Endothelial cell of umbilical vein (primary cell): ENCODE data around the gene CMIP. TPM values are rescaled to one million over a fixed set of nuclear protein-coding genes. Genes with fewer than 3 reads are reported as not detected.
A peak's percentile ranks its signal among the peaks of the same experiment; 100 is the strongest.

Experiments
- BruUV-seq: library from RNA; stranded (reverse); fragments of 400-500 nt; replicated peaks from 2 replicates; lab custom pipeline; 2021; lab: Mats Ljungman, UMichigan
- CTCF ChIA-PET: fragments of 300-600, 350-600 bp; sonication (Branson Sonifier 250); formaldehyde crosslinking; loops from one replicate; lab custom pipeline; 2021; ENCODE audit warnings: antibody characterized with exemption, inconsistent platforms; lab: Charles Lee
- POLR2A ChIA-PET: fragments of 300-600, 350-600 bp; sonication (Branson Sonifier 250); formaldehyde crosslinking; loops from one replicate; lab custom pipeline; 2021; ENCODE audit warnings: antibody characterized with exemption, inconsistent platforms; lab: Charles Lee
- DNase-seq: peaks from one replicate; pipeline ENCODE4 v3.0.0-alpha.2; 2011; ENCODE audit warnings: low read depth, low spot score
- FAIRE-seq: peaks from 2 replicates; lab custom pipeline; 2011; peaks lifted over from hg19 to GRCh38; lab: Jason Lieb, UNC
- H2AFZ ChIP-seq: 2 replicates; pipeline ENCODE4 v1.6.0; 2012; ENCODE audit warnings: low read depth, low read length, control low read depth, inconsistent platforms
- H3K27ac ChIP-seq: 2 replicates; pipeline ENCODE4 v1.5.1; 2011; ENCODE audit warnings: low read depth, mild to moderate bottlenecking, control low read depth, low read length, moderate library complexity; ENCODE audit not compliant: insufficient read depth
- H3K27me3 ChIP-seq, 2 experiments: 2 replicates each; pipeline versions ENCODE4 v1.6.0 to v1.6.1; 2011; ENCODE audit warnings: low read length in 2 of 2, mixed read lengths in 1 of 2; ENCODE audit not compliant: control insufficient read depth in 2 of 2, insufficient read depth in 2 of 2
- H3K36me3 ChIP-seq, 2 experiments: 2 replicates in 1 of 2; 3 replicates in 1 of 2; pipeline ENCODE4 v1.5.1; 2011; ENCODE audit warnings: low read length in 2 of 2, mild to moderate bottlenecking in 1 of 2, moderate library complexity in 1 of 2; ENCODE audit not compliant: control insufficient read depth in 2 of 2, insufficient read depth in 2 of 2; ENCODE audit errors: extremely low read depth in 1 of 2
- H3K4me1 ChIP-seq: 3 replicates; pipeline ENCODE4 v1.5.1; 2011; ENCODE audit warnings: mild to moderate bottlenecking, low read length; ENCODE audit not compliant: control insufficient read depth, insufficient read depth; ENCODE audit errors: extremely low read depth
- H3K4me2 ChIP-seq: 2 replicates; pipeline ENCODE4 v1.6.1; 2011; ENCODE audit warnings: low read length, control low read depth, mixed read lengths; ENCODE audit not compliant: insufficient read depth
- H3K4me3 ChIP-seq, 3 experiments: fragments of 200-600 bp in 1 of 3; sonication (generic), shearing (Covaris generic) in 1 of 3; replicated peaks in 1 of 3; 2 replicates each; pipeline ENCODE4 v1.5.1; 2011 to 2016; ENCODE audit warnings: control low read depth in 3 of 3, low read length in 3 of 3, mild to moderate bottlenecking in 2 of 3, inconsistent platforms in 1 of 3, low read depth in 1 of 3, moderate library complexity in 1 of 3; ENCODE audit not compliant: insufficient read depth in 1 of 3
- H3K79me2 ChIP-seq: 2 replicates; pipeline ENCODE4 v1.6.0; 2012; ENCODE audit warnings: low read length, inconsistent platforms; ENCODE audit not compliant: control insufficient read depth, insufficient read depth
- H3K9ac ChIP-seq: replicated peaks from 2 replicates; pipeline ENCODE3; 2011; ENCODE audit warnings: low read length, control low read depth; ENCODE audit not compliant: insufficient read depth; ENCODE audit errors: extremely low read depth
- H3K9me1 ChIP-seq: replicated peaks from 3 replicates; pipeline ENCODE4 v1.6.0; 2011; ENCODE audit warnings: mild to moderate bottlenecking, low read length; ENCODE audit not compliant: control insufficient read depth, insufficient read depth; ENCODE audit errors: extremely low read depth
- H3K9me3 ChIP-seq: replicated peaks from 2 replicates; pipeline ENCODE4 v1.5.1; 2012; ENCODE audit warnings: low read length, inconsistent platforms; ENCODE audit not compliant: control insufficient read depth, insufficient read depth
- H4K20me1 ChIP-seq: replicated peaks from 2 replicates; pipeline ENCODE3; 2011; ENCODE audit warnings: mild to moderate bottlenecking, low read length; ENCODE audit not compliant: control insufficient read depth, insufficient read depth; ENCODE audit errors: extremely low read depth
- CTCF ChIP-seq, 2 donors: IDR thresholded peaks; 1 replicate in 1 of 2; 2 replicates in 1 of 2; pipeline ENCODE4 v1.5.1; 2011; ENCODE audit warnings: low read length in 2 of 2, mild to moderate bottlenecking in 2 of 2, moderate library complexity in 2 of 2, control low read depth in 1 of 2, inconsistent platforms in 1 of 2, low read depth in 1 of 2; ENCODE audit not compliant: insufficient read depth in 1 of 2; ENCODE audit errors: extremely low read depth in 1 of 2
- EZH2 ChIP-seq: IDR thresholded peaks from 2 replicates; pipeline ENCODE4 v1.6.1; 2012; ENCODE audit warnings: borderline replicate concordance, low read depth, mild to moderate bottlenecking, moderate library complexity, low read length, inconsistent platforms; ENCODE audit not compliant: severe bottlenecking
- FOS ChIP-seq: IDR thresholded peaks from 2 replicates; pipeline ENCODE4 v1.6.1; 2011; ENCODE audit warnings: mild to moderate bottlenecking, low read length, moderate library complexity, borderline replicate concordance; ENCODE audit not compliant: insufficient read depth
- GATA2 ChIP-seq: IDR thresholded peaks from 2 replicates; pipeline ENCODE4 v1.7.0; 2011; ENCODE audit warnings: low read depth, mild to moderate bottlenecking, moderate library complexity, mixed read lengths, low read length; ENCODE audit not compliant: insufficient read length, insufficient read depth
- JUN ChIP-seq: IDR thresholded peaks from 2 replicates; pipeline ENCODE4 v1.6.1; 2011; ENCODE audit warnings: borderline replicate concordance, low read depth; ENCODE audit not compliant: insufficient read length, insufficient read depth
- MAX ChIP-seq: IDR thresholded peaks from 2 replicates; pipeline ENCODE4 v1.6.1; 2011; ENCODE audit not compliant: insufficient read depth, insufficient read length
- MYC ChIP-seq: IDR thresholded peaks from one replicate; pipeline ENCODE4 v1.6.1; 2011; ENCODE audit warnings: mild to moderate bottlenecking, low read depth, low read length
- POLR2A ChIP-seq: IDR thresholded peaks from 2 replicates; pipeline ENCODE4 v1.6.1; 2012; ENCODE audit warnings: low read depth, mild to moderate bottlenecking, control low read depth, low read length
- POLR2AphosphoS5 ChIP-seq: IDR thresholded peaks from 2 replicates; pipeline ENCODE4 v1.6.1; 2012; ENCODE audit warnings: low read depth, mild to moderate bottlenecking, control low read depth, low read length, moderate library complexity; ENCODE audit not compliant: insufficient read depth
- dilution Hi-C: fragments of 300-500 bp; cut with MboI; formaldehyde crosslinking; loops from one replicate; pipeline ENCODE4 v1.15.0; 2019; ENCODE audit warnings: low sequenced_read_pairs; ENCODE audit not compliant: extremely low pct_ligation_motif_present
- intact Hi-C: fragments of 100-400 bp; cut with micrococcal nuclease; formaldehyde crosslinking; loops from one replicate; pipeline ENCODE4 v1.10.0; 2022
- polyA plus RNA-seq, 4 experiments: library from polyadenylated mRNA; depleted of rRNA in 3 of 4; stranded (reverse) in 3 of 4; unstranded in 1 of 4; fragments of >200 nt; gene quantifications; 2 replicates each; pipeline versions ENCODE4 v1.2.1 to v1.2.3, GENCODE V29; 2011 to 2012; ENCODE audit warnings: missing spikeins in 1 of 4
- total RNA-seq: library from RNA; stranded (reverse); gene quantifications from 2 replicates; pipeline ENCODE4 v1.2.3, GENCODE V29; 2021

CMIP gene
- total and polyA plus RNA-seq, 2 donors (not counting 3 experiments of a cell fraction or from before 2014, with no cell fraction given) = 29.0 to 101 TPM

DNA sequence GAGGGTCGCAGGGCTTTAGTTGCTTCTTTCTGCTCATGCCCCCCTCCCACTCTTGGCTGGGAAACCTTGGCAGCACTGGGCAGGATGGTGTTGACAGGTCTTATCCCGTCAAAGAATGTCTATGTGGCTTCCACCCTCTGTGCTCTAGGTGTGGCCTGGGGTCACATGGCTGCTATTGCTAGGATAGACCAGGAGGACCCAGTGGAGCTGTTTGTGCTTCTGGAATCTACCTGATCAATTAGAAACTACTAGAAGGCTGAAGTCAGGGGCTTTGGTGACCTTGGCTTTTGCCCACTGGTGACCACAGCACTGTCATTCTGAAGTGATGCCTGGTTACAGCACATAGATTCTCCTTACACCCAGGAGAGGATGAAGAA is 105.8 kb downstream of the CMIP start:
- no TSS peak for BruUV-seq

More for the DNA sequence above, 105.8 kb downstream of the CMIP start:
- TF ChIP-seq POLR2A (no peak), MAX (no peak), GATA2 (no peak), CTCF (IDR thresholded peaks at IDR 0.05; ENCODE audit: extremely low read depth in 1 of 2, insufficient read depth in 1 of 2, low read depth in 1 of 2, low read length in 2 of 2) (no peak), FOS (no peak), JUN (no peak), EZH2 (no peak), POLR2AphosphoS5 (no peak), MYC (no peak)
- no peak overlapping the region for H2AFZ ChIP-seq
- peak overlapping the region; percentile 87 for H3K27ac ChIP-seq
- dilution Hi-C loops = no loop called here
- H3K9ac ChIP-seq = no peak overlapping the region
- POLR2A ChIA-PET = no interaction called here
- H3K79me2 ChIP-seq = peaks cover 47% of the 10 kb centered on the region
- no peak overlapping the region for H3K4me2 ChIP-seq
- DNase-seq (no peak), FAIRE-seq (no peak)
- no peak overlapping the region for H3K4me3 ChIP-seq
- H3K9me1 ChIP-seq = no peaks in the 10 kb centered on the region
- peaks cover 46% of the 10 kb centered on the region for H3K4me1 ChIP-seq
- intact Hi-C loops = loop anchor here (5.0 kb wide), 2 partner anchors 62 to 143 kb away; no protein-coding TSS in a partner anchor
- no peaks in the 10 kb centered on the region for H3K9me3 ChIP-seq
- no peaks in the 10 kb centered on the region for H4K20me1 ChIP-seq
- peaks cover 0 to 2% of the 10 kb centered on the region in 2 experiments for H3K36me3 ChIP-seq
- CTCF ChIA-PET = no interaction called here
- no peaks in the 10 kb centered on the region for H3K27me3 ChIP-seq
